IMR-90 (cell line): Measurements from ENCODE around the gene HYKK. TPM values are rescaled to one million over a fixed set of nuclear protein-coding genes. Genes with fewer than 3 reads are reported as not detected.

Experiments used
- ATAC-seq: fragments of 200-7000 bp; cut with Tn5 transposase; 2 replicates; pipeline ENCODE4 v1.9.1; 2020; ENCODE audit warnings: low read depth, mild to moderate bottlenecking, moderate library complexity
- BruUV-seq: library from RNA; stranded (reverse); fragments of 400-500 nt; replicated peaks from 2 replicates; lab custom pipeline; 2021; lab: Mats Ljungman, UMichigan
- CTCF ChIA-PET: fragments of 300-600 bp; formaldehyde crosslinking; extraction: SDS; loops from one replicate; lab custom pipeline; 2021; ENCODE audit warnings: antibody characterized with exemption; lab: Yijun Ruan, JAX
- POLR2A ChIA-PET: fragments of 300-600 bp; sonication (Branson Sonifier 250); formaldehyde crosslinking; loops from one replicate; lab custom pipeline; 2022; ENCODE audit warnings: antibody characterized with exemption; ENCODE audit not compliant: unreplicated experiment; lab: Charles Lee
- DNase-seq: peaks from one replicate; pipeline ENCODE4 v3.0.0; 2013
- H2AFZ ChIP-seq: replicated peaks from 2 replicates; pipeline ENCODE3; 2013; ENCODE audit warnings: low read length, mild to moderate bottlenecking; ENCODE audit not compliant: poor library complexity
- H2AK5ac ChIP-seq: 2 replicates; pipeline ENCODE4 v1.6.1; 2013; ENCODE audit warnings: low read depth, low read length, inconsistent platforms
- H2AK9ac ChIP-seq: replicated peaks from 2 replicates; pipeline ENCODE3; 2013; ENCODE audit warnings: mild to moderate bottlenecking, low read depth, low read length, moderate library complexity; ENCODE audit not compliant: poor library complexity
- H2BK120ac ChIP-seq: 2 replicates; pipeline ENCODE4 v1.6.1; 2013; ENCODE audit warnings: low read depth, low read length, inconsistent platforms
- H2BK15ac ChIP-seq: 3 replicates; pipeline ENCODE4 v1.6.1; 2013; ENCODE audit warnings: low read depth, low read length, inconsistent platforms
- H2BK20ac ChIP-seq: 2 replicates; pipeline ENCODE4 v1.6.1; 2013; ENCODE audit warnings: low read depth, mild to moderate bottlenecking, inconsistent platforms, low read length, moderate library complexity
- H2BK5ac ChIP-seq: 2 replicates; pipeline ENCODE4 v1.6.1; 2013; ENCODE audit warnings: mild to moderate bottlenecking, low read depth, low read length, inconsistent platforms; ENCODE audit not compliant: poor library complexity, severe bottlenecking
- H3K14ac ChIP-seq: replicated peaks from 2 replicates; pipeline ENCODE4 v1.6.1; 2013; ENCODE audit warnings: low read depth, low read length, inconsistent platforms
- H3K18ac ChIP-seq: 2 replicates; pipeline ENCODE4 v1.6.1; 2013; ENCODE audit warnings: low read depth, low read length, control low read depth
- H3K23ac ChIP-seq: 2 replicates; pipeline ENCODE4 v1.6.1; 2013; ENCODE audit warnings: low read depth, low read length, inconsistent platforms
- H3K27ac ChIP-seq: 2 replicates; pipeline ENCODE4 v1.5.1; 2013; ENCODE audit warnings: mild to moderate bottlenecking, control low read depth, low read length; ENCODE audit not compliant: insufficient read depth
- H3K27me3 ChIP-seq: 2 replicates; pipeline ENCODE4 v1.6.1; 2013; ENCODE audit warnings: low read length; ENCODE audit not compliant: control insufficient read depth, insufficient read depth
- H3K36me3 ChIP-seq: 2 replicates; pipeline ENCODE4 v1.6.1; 2013; ENCODE audit warnings: low read length, mixed read lengths; ENCODE audit not compliant: control insufficient read depth, insufficient read depth
- H3K4ac ChIP-seq: 2 replicates; pipeline ENCODE4 v1.6.1; 2013; ENCODE audit warnings: low read depth, low read length, inconsistent platforms
- H3K4me1 ChIP-seq: 2 replicates; pipeline ENCODE4 v1.6.1; 2013; ENCODE audit warnings: low read length, mixed read lengths; ENCODE audit not compliant: control insufficient read depth, insufficient read depth
- H3K4me2 ChIP-seq: 2 replicates; pipeline ENCODE4 v1.6.1; 2013; ENCODE audit warnings: low read depth, mild to moderate bottlenecking, control low read depth, low read length, moderate library complexity
- H3K4me3 ChIP-seq: 2 replicates; pipeline ENCODE4 v1.5.1; 2013; ENCODE audit warnings: low read depth, mild to moderate bottlenecking, control low read depth, low read length, moderate library complexity; ENCODE audit not compliant: insufficient read depth
- H3K56ac ChIP-seq: 2 replicates; pipeline ENCODE4 v1.6.1; 2013; ENCODE audit warnings: low read length, inconsistent platforms; ENCODE audit not compliant: insufficient read depth; ENCODE audit errors: extremely low read depth
- H3K79me1 ChIP-seq, 2 experiments: 2 replicates each; pipeline ENCODE4 v1.6.1; 2013; ENCODE audit warnings: low read length in 2 of 2, inconsistent platforms in 1 of 2, low read depth in 1 of 2
- H3K9ac ChIP-seq: 2 replicates; pipeline ENCODE4 v1.6.1; 2013; ENCODE audit warnings: low read depth, low read length, control low read depth
- H3K9me1 ChIP-seq: 2 replicates; pipeline ENCODE4 v1.6.1; 2013; ENCODE audit warnings: low read length, inconsistent platforms; ENCODE audit not compliant: insufficient read depth
- H3K9me3 ChIP-seq: 2 replicates; pipeline ENCODE4 v1.6.1; 2013; ENCODE audit warnings: low read length; ENCODE audit not compliant: control insufficient read depth, insufficient read depth
- H4K20me1 ChIP-seq: 2 replicates; pipeline ENCODE4 v1.6.1; 2013; ENCODE audit warnings: low read length, inconsistent platforms; ENCODE audit not compliant: insufficient read depth
- H4K5ac ChIP-seq: 2 replicates; pipeline ENCODE4 v1.6.1; 2013; ENCODE audit warnings: mild to moderate bottlenecking, low read depth, low read length, control low read depth
- H4K8ac ChIP-seq, 2 experiments: 2 replicates each; pipeline ENCODE4 v1.6.1; 2013; ENCODE audit warnings: low read depth in 2 of 2, low read length in 2 of 2, control low read depth in 1 of 2, inconsistent platforms in 1 of 2
- H4K91ac ChIP-seq: 2 replicates; pipeline ENCODE4 v1.6.1; 2013; ENCODE audit warnings: low read depth, low read length, inconsistent platforms; ENCODE audit not compliant: insufficient read depth
- BHLHE40 ChIP-seq: fragments of 150-350 bp; IDR thresholded peaks from 2 replicates; pipeline ENCODE4 v1.6.1; 2016; ENCODE audit warnings: mild to moderate bottlenecking, low read depth, low read length
- CEBPB ChIP-seq: IDR thresholded peaks from 2 replicates; pipeline ENCODE4 v1.6.1; 2012; ENCODE audit warnings: low read depth, low read length, improper control_type of control experiment
- CHD1 ChIP-seq: IDR thresholded peaks from 2 replicates; pipeline ENCODE4 v1.6.1; 2012; ENCODE audit warnings: low read depth, low read length, improper control_type of control experiment
- CTCF ChIP-seq: conservative IDR thresholded peaks from 2 replicates; pipeline ENCODE4 v1.5.1; 2012; ENCODE audit warnings: mild to moderate bottlenecking, low read depth, low read length, improper control_type of control experiment
- ELK1 ChIP-seq: fragments of 150-350 bp; IDR thresholded peaks from 2 replicates; pipeline ENCODE4 v1.6.1; 2016; ENCODE audit warnings: low read depth, mild to moderate bottlenecking, low read length, moderate library complexity, borderline replicate concordance
- FOS ChIP-seq: fragments of 150-350 bp; IDR thresholded peaks from 2 replicates; pipeline ENCODE4 v1.6.1; 2016; ENCODE audit warnings: low read depth, low read length
- MAFK ChIP-seq: IDR thresholded peaks from 2 replicates; pipeline ENCODE4 v1.6.1; 2012; ENCODE audit warnings: low read depth, low read length, improper control_type of control experiment
- POLR2A ChIP-seq: IDR thresholded peaks from 2 replicates; pipeline ENCODE4 v1.6.1; 2012; ENCODE audit warnings: mild to moderate bottlenecking, low read depth, low read length
- RAD21 ChIP-seq: IDR thresholded peaks from 2 replicates; pipeline ENCODE4 v1.6.1; 2012; ENCODE audit warnings: low read length, improper control_type of control experiment
- RCOR1 ChIP-seq: IDR thresholded peaks from 2 replicates; pipeline ENCODE4 v1.6.1; 2012; ENCODE audit warnings: mild to moderate bottlenecking, low read length, improper control_type of control experiment; ENCODE audit not compliant: insufficient replicate concordance
- SMC3 ChIP-seq: fragments of 150-350 bp; IDR thresholded peaks from 2 replicates; pipeline ENCODE4 v1.6.1; 2016; ENCODE audit warnings: low read depth, mild to moderate bottlenecking, antibody characterized with exemption, low read length, moderate library complexity
- USF2 ChIP-seq: fragments of 150-350 bp; IDR thresholded peaks from 2 replicates; pipeline ENCODE4 v1.6.1; 2017; ENCODE audit warnings: mild to moderate bottlenecking, antibody characterized with exemption, low read length, low read depth
- WGBS, 2 experiments: methylation state at CpG; one replicate each; pipeline versions ENCODE4 v1.1.5 to v1.1.7; 2013; ENCODE audit warnings: missing lambda C conversion rate in 2 of 2; ENCODE audit not compliant: insufficient read length in 1 of 2; ENCODE audit errors: extremely low coverage in 2 of 2; 5-methylcytosine and 5-hydroxymethylcytosine counted together
- dilution Hi-C: fragments of 300-500 bp; cut with HindIII; formaldehyde crosslinking; loops from one replicate; pipeline ENCODE4 v1.14.3; 2018; ENCODE audit warnings: low sequenced_read_pairs; ENCODE audit not compliant: unreplicated experiment
- in situ Hi-C: fragments of 300-500 bp; cut with MboI; formaldehyde crosslinking; loops from 3 replicates; pipeline ENCODE4 v1.14.3; 2019; ENCODE audit warnings: low sequenced_read_pairs, inconsistent platforms, mixed read lengths
- intact Hi-C: fragments of 100-400 bp; cut with micrococcal nuclease; formaldehyde crosslinking; loops from 2 replicates; pipeline ENCODE4 v1.10.0; 2022
- polyA plus RNA-seq, 3 experiments: library from polyadenylated mRNA; depleted of rRNA; stranded (reverse); fragments of >200 nt; gene quantifications; 2 replicates each; pipeline ENCODE4 v1.2.3, GENCODE V29; 2012; ENCODE audit warnings: low replicate concordance in 1 of 3
- total RNA-seq: library from RNA; depleted of rRNA; stranded (reverse); fragments of >200 nt; gene quantifications from 2 replicates; pipeline ENCODE4 v1.2.3, GENCODE V29; 2012

Gene HYKK
- total and polyA plus RNA-seq, 2 of the 4 experiments (the other 2 are of a cell fraction) = 3.8 to 5.6 TPM

GRCh38 chr15:78563092-78563491 lies 55.7 kb downstream of the HYKK start:
- in situ Hi-C loops = no loop called here
- Histone ChIP-seq H4K20me1 (no peaks in the 10 kb centered on the region), H3K56ac (no peak overlapping the region), H2BK120ac (no peak overlapping the region), H3K23ac (no peak overlapping the region), H3K18ac (no peak overlapping the region), H3K9me1 (no peaks in the 10 kb centered on the region), H2AK5ac (no peak overlapping the region), H2BK5ac (no peak overlapping the region), H4K5ac (no peak overlapping the region), H2AK9ac (no peak overlapping the region), H3K36me3 (no peaks in the 10 kb centered on the region), H3K27me3 (peaks cover 19% of the 10 kb centered on the region), H3K4me2 (no peak overlapping the region), H3K79me1 (no peaks in the 10 kb centered on the region), H3K4me1 (no peaks in the 10 kb centered on the region), H4K91ac (no peak overlapping the region), H2AFZ (no peak overlapping the region), H3K27ac (no peak overlapping the region), H2BK20ac (no peak overlapping the region), H3K9me3 (no peaks in the 10 kb centered on the region), H4K8ac (no peak overlapping the region), H3K14ac (no peak overlapping the region), H2BK15ac (no peak overlapping the region), H3K9ac (no peak overlapping the region), H3K4me3 (no peak overlapping the region), H3K4ac (no peak overlapping the region)
- intact Hi-C loops = no loop called here
- TF ChIP-seq BHLHE40 (no peak), ELK1 (no peak), RAD21 (no peak), USF2 (no peak), CEBPB (no peak), CTCF (no peak), POLR2A (no peak), RCOR1 (no peak), CHD1 (no peak), SMC3 (no peak), MAFK (no peak), FOS (no peak)
- dilution Hi-C loops = no loop called here
- ChIA-PET CTCF (interaction anchor here (0.7 kb wide), 1 partner anchor 113 kb away, joined by 3 read pairs; no protein-coding TSS in a partner anchor), POLR2A (interaction anchor here (0.7 kb wide), 1 partner anchor 388 kb away, joined by 15 read pairs; no protein-coding TSS in a partner anchor)
- ATAC-seq = no peak
- BruUV-seq = no TSS peak
- no peak for DNase-seq
- WGBS, 2 experiments = no CpG with 5 or more reads among the region's 2 CpGs
